ENCODE data around the gene PTK6. TPM values are rescaled to one million over a fixed set of nuclear protein-coding genes. Genes with fewer than 3 reads are reported as not detected.

Gene PTK6
- total RNA-seq, 6 experiments from 2014 or later, result 0.07 TPM; not detected in 4

DNA sequence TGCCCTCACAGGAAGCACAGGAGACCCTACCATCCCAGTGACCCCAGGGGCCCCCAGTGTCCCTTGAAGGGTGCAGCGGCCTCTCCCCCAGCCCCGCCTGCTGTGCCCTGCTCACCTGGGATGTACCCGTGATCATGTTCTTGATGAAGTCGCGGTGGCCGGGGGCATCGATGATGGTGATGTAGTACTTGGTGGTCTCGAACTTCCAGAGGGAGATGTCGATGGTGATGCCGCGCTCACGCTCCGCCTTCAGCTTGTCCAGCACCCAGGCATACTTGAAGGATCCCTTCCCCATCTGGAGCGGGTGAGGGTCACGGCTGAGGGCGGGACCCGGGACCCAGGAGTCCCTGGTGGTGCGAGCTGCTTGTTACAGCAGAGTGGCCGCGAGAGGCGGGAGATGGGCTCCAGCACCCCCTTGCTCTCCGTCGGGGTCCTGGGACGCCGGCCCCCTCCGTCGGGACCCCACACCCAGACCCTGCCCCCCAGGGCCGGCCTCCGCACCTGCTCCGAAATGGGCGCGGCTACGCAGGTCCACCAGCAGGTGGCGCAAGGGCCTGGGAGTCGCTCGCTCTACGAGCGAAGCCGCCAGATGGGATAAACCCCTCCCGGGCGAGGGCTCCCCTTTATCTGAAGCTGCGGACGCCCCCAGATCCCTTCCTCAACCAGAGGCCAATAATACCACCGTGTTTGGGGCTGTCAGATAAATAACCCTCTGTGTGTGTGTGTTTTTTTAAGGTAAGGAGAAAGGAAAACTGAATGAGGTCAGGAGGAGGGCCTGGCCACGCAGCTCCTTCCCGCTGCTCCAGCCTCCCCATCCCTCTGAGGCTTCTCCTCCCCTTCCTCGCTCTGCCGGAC is 41.2 kb downstream of the PTK6 start:
- no peaks in the 10 kb centered on the region for H3K36me3 Mint-ChIP-seq (ENCODE audit: low read depth)
- peaks cover 5% of the 10 kb centered on the region; the same call in 1 of the 2 replicates for H3K9me3 Mint-ChIP-seq
- no peak overlapping the region for H3K27ac Mint-ChIP-seq
- TF ChIP-seq, protein P1, sequence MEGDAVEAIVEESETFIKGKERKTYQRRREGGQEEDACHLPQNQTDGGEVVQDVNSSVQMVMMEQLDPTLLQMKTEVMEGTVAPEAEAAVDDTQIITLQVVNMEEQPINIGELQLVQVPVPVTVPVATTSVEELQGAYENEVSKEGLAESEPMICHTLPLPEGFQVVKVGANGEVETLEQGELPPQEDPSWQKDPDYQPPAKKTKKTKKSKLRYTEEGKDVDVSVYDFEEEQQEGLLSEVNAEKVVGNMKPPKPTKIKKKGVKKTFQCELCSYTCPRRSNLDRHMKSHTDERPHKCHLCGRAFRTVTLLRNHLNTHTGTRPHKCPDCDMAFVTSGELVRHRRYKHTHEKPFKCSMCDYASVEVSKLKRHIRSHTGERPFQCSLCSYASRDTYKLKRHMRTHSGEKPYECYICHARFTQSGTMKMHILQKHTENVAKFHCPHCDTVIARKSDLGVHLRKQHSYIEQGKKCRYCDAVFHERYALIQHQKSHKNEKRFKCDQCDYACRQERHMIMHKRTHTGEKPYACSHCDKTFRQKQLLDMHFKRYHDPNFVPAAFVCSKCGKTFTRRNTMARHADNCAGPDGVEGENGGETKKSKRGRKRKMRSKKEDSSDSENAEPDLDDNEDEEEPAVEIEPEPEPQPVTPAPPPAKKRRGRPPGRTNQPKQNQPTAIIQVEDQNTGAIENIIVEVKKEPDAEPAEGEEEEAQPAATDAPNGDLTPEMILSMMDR (IDR thresholded peaks at IDR 0.05), result peak; percentile 99
- DNase-seq, result peak; percentile 17
- peak overlapping the region; percentile 71 for H3K4me3 Mint-ChIP-seq
- H3K4me1 Mint-ChIP-seq (ENCODE audit: low read depth), result no peaks in the 10 kb centered on the region
- H3K27me3 Mint-ChIP-seq (ENCODE audit: insufficient read depth), result no peaks in the 10 kb centered on the region; the same call in 1 of the 2 replicates

DNA sequence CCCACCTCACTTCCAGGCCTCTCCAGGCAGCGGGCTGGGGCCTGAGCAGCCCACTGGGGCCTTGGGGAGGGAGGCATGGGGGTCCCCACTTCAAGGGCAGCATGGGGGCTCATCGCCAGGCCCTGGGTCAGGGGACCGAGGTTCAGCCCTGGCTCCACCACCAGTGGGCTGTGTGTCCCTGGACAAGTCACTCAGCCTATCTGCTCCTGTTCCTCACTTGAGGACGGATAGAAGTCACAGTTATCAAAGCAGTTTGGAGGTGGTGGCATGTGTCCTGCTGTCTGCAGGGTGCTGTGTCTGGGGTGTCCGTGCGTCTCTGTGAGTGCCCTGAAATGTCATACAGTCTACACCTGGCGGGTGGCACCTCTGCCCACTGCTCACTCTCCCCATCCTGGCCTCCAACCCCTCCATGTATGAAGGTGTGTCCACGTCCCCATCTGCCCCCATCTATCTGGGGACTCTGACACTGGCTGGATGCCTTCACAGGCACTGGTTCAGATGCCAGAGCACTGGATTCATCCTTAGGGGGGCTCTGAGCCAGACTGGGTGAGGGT is 41.9 kb downstream of the PTK6 start:
- TF ChIP-seq, protein P1 (IDR thresholded peaks at IDR 0.05), result no peak
- no peak for DNase-seq
- Mint-ChIP-seq H3K36me3 (ENCODE audit: low read depth) (no peaks in the 10 kb centered on the region), H3K27me3 (ENCODE audit: insufficient read depth) (no peaks in the 10 kb centered on the region; the same call in 1 of the 2 replicates), H3K4me3 (no peak overlapping the region), H3K9me3 (peaks cover 5% of the 10 kb centered on the region; the same call in 1 of the 2 replicates), H3K27ac (no peak overlapping the region), H3K4me1 (ENCODE audit: low read depth) (no peaks in the 10 kb centered on the region)

DNA sequence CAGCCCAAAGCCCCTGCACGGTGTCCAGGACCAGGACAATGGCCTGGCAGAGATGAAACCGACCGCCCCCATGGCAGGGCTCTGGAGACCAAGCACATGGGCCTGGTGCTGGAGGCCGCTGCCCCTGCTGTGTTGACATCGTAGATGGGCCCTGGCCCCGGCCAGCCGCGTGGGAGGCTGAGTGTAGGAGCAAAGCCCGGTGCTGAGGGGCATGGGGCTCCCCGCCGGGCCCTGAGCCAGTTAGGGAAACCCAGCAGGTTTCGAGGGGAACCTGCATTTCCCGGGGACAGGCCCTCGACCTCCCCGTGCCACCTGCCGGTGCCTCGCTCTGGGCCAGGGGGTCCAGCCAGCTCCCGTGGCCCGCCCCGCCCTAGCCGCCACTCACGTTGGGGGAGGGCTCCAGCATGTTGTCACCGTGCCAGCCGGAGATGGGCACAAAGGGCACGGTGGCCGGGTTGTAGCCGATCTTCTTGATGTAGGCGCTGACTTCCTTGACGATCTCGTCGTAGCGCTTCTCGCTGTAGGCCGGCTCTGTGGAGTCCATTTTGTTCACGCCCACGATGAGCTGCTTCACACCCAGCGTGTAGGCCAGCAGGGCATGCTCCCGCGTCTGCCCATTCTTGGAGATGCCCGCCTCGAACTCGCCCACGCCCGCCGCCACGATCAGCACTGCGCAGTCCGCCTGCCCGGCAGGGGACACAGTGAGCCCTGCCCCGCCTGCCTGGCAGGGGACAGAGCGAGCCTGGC is 42.6 kb downstream of the PTK6 start:
- no peak overlapping the region for H3K4me3 Mint-ChIP-seq
- TF ChIP-seq, protein P1 (IDR thresholded peaks at IDR 0.05), result no peak
- H3K9me3 Mint-ChIP-seq, result peaks cover 5% of the 10 kb centered on the region; the same call in 1 of the 2 replicates
- H3K4me1 Mint-ChIP-seq (ENCODE audit: low read depth), result no peaks in the 10 kb centered on the region
- no peak overlapping the region for H3K27ac Mint-ChIP-seq
- H3K27me3 Mint-ChIP-seq (ENCODE audit: insufficient read depth), result peaks cover 2% of the 10 kb centered on the region
- no peak for DNase-seq
- no peaks in the 10 kb centered on the region for H3K36me3 Mint-ChIP-seq (ENCODE audit: low read depth)

DNA sequence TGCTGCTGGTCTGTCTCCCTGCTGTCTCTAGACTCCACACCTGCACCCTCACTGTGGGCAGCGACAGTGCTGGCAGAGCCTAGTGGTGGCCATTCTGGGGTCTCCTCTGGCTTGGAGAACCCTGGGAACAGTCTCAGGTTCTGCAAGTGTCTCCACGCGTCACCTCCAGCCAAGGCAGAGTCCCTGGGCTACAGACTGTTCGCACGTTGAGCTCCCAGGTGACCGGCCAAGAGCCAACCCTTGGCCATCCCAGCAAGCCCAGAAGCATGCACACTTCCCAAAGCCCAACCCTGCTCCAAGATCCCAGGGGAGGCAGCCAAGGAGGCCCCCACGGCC is 43.1 kb downstream of the PTK6 start:
- DNase-seq, result no peak
- H3K27ac Mint-ChIP-seq, result no peak overlapping the region
- no peak overlapping the region for H3K4me3 Mint-ChIP-seq
- peaks cover 3% of the 10 kb centered on the region for H3K27me3 Mint-ChIP-seq (ENCODE audit: insufficient read depth)
- no peaks in the 10 kb centered on the region for H3K36me3 Mint-ChIP-seq (ENCODE audit: low read depth)
- peaks cover 5% of the 10 kb centered on the region; the same call in 1 of the 2 replicates for H3K9me3 Mint-ChIP-seq
- no peaks in the 10 kb centered on the region for H3K4me1 Mint-ChIP-seq (ENCODE audit: low read depth)
- TF ChIP-seq, protein P1 (IDR thresholded peaks at IDR 0.05), result no peak

DNA sequence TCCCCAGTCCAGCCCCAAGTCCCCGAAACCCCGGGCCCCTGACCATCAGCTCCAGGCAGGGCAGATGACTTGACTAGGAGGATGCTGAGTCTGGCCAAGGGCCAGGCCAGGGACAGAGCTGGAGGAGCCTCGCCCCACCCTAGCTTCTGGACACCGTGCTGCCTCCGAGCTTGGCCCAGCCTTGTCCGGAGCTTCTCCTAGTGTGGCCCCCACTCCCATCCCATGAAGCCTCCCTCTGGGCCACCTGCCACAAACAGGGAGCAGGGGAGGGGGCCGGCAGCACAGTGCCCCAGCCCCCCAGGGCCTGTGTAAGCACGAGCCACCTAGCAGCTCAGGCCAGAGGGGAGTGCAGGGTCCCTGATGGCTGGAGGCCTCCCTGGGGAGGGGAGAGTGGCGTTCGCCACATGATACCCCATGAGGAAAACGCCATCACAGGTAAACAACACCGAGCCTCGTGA is 43.6 kb downstream of the PTK6 start:
- TF ChIP-seq, protein P1 (IDR thresholded peaks at IDR 0.05), result no peak
- DNase-seq, result no peak
- Mint-ChIP-seq H3K36me3 (ENCODE audit: low read depth) (no peaks in the 10 kb centered on the region), H3K4me3 (no peak overlapping the region), H3K27ac (no peak overlapping the region), H3K9me3 (peaks cover 5% of the 10 kb centered on the region; the same call in 1 of the 2 replicates), H3K27me3 (ENCODE audit: insufficient read depth) (peaks cover 6% of the 10 kb centered on the region), H3K4me1 (ENCODE audit: low read depth) (no peaks in the 10 kb centered on the region)

Measured in HFFc6 (cell line).